Right ventricle myocardium superior (tissue), 1 donor: ENCODE results near the gene OR52B6. TPM values are rescaled to one million over a fixed set of nuclear protein-coding genes. Genes with fewer than 3 reads are reported as not detected.
"Not testable (repeated sequence)": the region's sequence is repeated elsewhere in the genome, so short reads cannot be mapped to it uniquely, and the experiment has no call there.

ENCODE experiments used
- ATAC-seq: fragments of 200-7000 bp; cut with Tn5 transposase; one replicate; pipeline ENCODE4 v1.9.1; 2020; ENCODE audit warnings: mild to moderate bottlenecking; ENCODE audit not compliant: poor library complexity
- DNase-seq: peaks from one replicate; pipeline ENCODE4 v3.0.0-alpha.2; 2020
- intact Hi-C: fragments of 100-400 bp; cut with DNase I; formaldehyde crosslinking; loops from one replicate; pipeline ENCODE4 v1.11.2; 2022
- total RNA-seq: library from RNA; stranded (reverse); fragmentation: NEBNext Ultra II Directional; extraction: Animal tissue kit (Norgen Biotek cat#: 25700); gene quantifications from one replicate; pipeline ENCODE4 v1.2.1, GENCODE V29; 2021
- donor health status: DM: no; HTN: yes; CAD: no; lungs with severe emphysema.

OR52B6 gene
- total RNA-seq, 1 donor from 2014 or later, result not detected

DNA sequence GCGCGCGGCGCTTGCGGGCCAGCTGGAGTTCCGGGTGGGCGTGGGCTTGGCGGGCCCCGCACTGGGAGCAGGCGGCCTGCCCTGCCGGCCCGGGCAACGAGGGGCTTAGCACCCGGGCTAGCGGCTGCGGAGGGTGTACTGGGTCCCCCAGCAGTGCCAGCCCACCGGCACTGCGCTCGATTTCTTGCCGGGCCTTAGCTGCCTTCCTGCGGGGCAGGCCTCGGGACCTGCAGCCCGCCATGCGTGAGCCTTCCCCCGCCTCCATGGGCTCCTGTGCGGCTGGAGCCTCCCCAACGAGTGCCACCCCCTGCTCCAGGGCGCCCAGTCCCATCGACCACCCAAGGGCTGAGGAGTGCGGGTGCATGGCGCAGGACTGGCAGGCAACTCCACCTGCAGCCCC lies 9.2 kb downstream of the OR52B6 start:
- DNase-seq, intact Hi-C loops, ATAC-seq: not testable (repeated sequence)

DNA sequence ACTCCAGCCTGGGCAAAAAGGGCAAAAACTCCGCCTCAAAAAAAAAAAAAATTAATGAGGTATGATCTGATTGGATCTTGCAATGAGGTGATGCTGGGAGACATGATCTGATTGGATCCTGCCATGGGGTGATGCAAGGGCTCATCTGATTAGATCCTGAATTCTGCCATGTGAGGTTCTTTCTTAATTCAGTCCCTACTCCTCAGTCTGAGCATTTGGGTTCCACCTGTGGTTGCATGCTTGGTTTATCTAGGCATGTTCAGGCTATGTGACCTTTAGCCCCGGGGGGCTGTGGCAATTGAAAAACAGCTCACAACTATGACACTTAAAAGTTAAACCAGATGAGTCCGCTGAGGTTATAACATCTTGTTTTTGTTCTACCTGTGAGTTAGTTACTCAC lies 10.9 kb downstream of the OR52B6 start:
- DNase-seq (no peak), ATAC-seq (no peak)
- intact Hi-C loops, result no loop called here

DNA sequence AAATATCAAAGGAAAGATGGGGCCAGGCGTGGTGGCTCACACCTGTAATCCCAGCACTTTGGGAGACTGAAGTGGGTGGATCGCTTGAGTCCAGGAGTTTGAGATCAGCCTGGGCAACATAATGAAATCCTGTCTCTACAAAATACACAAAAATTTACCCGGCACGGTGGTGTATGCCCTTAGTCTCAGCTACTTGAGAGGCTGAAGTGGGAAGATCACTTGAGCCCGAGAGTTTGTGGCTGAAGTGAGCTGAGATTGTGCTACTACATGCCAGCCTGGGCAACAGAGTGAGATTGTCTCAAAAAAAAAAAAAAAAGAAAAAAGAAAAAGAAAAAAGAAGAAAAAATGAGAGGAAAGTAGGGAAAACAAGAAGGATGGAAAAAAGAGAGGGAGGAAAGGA lies 11.9 kb downstream of the OR52B6 start:
- ATAC-seq (no peak), DNase-seq (no peak)
- intact Hi-C loops, result no loop called here

DNA sequence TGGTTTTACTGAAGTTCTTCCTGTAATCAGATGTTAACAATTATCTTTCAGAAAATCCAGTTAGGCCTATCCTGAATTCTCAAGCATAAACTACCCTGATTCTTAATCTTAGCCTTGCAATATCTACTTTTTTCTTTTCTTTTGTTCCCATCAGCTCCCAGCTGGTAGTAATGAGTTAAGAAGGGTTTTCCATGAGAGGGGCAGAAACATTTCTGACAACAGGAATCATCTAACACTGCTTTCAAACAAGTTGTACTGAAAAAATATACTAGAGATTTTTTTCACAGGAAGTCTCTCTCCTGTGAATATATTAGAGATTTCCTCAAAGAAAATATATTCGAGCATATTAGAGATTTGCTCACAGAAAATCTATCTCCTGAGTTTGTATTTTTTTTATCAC lies 12.5 kb downstream of the OR52B6 start:
- no peak for ATAC-seq
- no peak for DNase-seq
- intact Hi-C loops, result no loop called here

DNA sequence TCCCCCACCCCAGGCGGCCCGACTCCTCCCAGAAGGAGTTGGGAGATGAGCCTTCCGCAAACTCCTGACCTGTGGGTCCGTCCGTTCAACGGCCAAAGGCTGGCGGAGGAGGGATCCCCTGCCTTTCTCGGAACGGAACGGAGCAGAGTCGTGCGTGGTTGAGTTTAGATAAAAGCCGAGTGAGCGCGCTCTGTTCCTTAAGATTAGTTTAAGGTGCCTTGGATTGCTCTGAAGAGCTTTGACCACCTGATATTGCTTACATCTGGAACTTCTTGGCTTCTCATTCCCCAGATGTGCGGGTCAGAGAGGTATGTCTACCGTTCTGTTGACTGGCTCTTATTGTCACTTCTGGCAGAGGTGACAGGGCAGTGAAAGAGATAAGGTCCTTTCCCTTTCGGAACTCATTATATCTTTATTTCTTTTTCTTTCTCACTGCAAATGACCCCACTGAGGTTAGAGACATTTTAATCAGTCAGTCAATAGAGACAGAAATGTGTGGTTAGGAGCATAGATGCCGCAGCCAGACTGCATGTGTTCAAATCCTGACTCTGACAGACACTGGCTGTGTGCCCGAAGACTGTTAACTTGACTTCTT lies 16.0 kb downstream of the OR52B6 start, which contains the start of gene TRIM6:
Gene TRIM6 (plus strand): TSS at position 31 of the 595 bp plus-strand sequence. CDS start 261 bp downstream, at position 292.
- ATAC-seq, result peak; percentile 68
- DNase-seq, result peak; percentile 66
- intact Hi-C loops, result no loop called here

DNA sequence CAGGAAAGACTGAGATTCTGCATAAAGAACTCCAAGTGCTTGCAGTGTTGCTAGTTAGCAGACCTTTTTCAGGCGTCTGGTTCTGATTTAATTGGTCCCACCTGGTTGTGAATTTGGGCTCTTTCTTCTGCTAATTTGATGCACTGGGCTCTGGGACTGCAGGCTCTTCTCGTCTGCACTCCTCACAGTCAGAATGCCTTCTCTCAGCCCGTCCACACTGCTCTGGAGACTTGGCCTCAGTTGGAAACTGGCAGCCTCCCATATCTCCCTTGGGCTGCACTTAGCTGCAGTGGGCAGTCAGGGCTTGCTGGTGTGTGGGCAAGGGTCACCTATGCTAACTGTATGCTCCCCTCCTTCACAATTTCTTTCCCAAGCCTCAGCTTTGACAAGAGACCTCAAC lies 17.3 kb downstream of the OR52B6 start:
- intact Hi-C loops, result no loop called here
- DNase-seq, result no peak
- no peak for ATAC-seq

DNA sequence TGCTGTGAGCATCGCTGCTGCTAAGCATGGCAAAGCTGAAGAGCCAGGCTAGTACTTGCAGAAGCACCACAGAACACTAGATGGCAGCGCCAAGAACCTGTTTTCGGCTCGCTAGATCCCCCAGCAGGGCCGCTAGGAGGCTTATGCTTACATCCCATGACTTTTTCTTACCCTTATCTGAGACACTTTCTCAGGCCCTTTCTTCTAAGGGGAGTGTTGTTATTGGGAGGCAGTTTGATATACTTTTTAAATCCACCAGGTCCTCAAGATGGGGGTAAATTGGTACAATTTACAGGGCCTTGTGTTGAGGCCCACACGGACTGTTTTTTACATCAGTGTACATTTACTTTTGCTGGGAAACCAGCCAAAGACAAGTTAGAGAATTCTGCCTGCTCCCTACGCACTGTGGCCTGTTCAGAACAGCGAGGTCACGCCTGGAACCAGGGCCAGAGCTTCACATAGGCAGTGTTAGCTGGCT lies 19.7 kb downstream of the OR52B6 start:
- ATAC-seq (peak; percentile 88), DNase-seq (peak; percentile 77)
- intact Hi-C loops, result no loop called here

DNA sequence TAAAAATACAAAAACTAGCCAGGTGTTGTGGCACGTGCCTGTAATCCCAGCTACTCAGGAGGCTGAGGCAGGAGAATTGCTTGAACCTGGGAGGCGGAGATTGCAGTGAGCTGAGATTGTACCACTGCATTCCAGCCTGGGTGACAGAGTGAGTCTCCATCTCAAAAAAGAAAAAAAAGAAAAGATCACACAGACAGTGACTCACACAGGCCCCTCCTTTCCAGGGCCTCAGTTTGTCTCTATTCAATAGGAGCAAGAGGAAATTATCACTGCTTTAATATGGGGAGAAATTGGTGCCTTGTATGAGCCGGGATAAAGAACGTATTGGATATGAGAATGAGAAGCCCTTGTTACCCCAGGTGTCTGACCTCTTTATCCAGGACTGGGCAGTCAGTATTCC lies 22.1 kb downstream of the OR52B6 start:
- intact Hi-C loops, ATAC-seq, DNase-seq: not testable (repeated sequence)

DNA sequence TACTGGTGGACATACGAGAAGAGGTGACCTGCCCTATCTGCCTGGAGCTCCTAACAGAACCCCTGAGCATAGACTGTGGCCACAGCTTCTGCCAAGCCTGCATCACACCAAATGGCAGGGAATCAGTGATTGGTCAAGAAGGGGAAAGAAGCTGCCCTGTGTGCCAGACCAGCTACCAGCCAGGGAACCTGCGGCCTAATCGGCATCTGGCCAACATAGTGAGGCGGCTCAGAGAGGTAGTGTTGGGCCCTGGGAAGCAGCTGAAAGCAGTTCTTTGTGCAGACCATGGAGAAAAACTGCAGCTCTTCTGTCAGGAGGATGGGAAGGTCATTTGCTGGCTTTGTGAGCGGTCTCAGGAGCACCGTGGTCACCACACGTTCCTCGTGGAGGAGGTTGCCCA lies 22.6 kb downstream of the OR52B6 start:
- intact Hi-C loops, result no loop called here
- ATAC-seq (no peak), DNase-seq (no peak)

DNA sequence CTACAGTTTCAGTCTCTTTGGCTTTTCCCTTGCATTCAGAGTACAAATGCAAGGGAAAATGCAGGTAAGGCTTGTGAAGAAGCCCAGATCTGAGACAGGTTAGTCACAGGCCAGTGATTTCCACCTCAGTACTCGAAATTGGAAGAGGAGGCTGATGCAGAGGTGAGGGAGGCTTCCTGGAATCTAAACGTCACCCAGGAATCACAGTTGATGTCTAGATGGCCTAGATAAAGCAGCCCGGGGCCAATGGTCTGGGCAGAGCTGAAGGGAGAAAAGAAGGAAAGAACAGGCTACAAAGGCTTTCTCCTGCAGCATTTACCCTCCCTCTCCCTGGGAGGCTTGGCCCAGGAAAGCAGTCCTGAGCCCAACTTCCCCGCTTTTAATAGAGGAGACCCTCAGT lies 24.2 kb downstream of the OR52B6 start:
- DNase-seq (no peak), ATAC-seq (no peak)
- intact Hi-C loops, result no loop called here

DNA sequence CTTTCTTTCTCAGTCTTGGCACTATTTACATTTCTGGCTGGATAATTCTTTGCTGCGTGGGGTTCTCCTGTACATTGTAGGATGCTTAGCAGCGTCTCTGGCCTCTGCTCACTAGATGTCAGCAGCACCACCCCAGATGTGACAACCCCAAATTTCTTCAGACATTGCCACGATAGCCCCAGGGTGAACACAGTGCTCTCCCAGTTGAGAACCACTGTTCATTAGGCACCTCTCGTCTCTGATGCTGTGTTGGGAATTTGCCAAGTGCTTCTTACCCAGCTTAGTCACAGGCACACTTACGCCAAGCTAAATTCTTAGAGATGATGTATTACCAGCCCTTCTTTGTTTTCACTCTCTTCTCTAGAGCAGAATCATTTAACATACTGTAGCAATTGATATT lies 25.2 kb downstream of the OR52B6 start:
- no peak for DNase-seq
- intact Hi-C loops, result no loop called here
- ATAC-seq, result no peak

DNA sequence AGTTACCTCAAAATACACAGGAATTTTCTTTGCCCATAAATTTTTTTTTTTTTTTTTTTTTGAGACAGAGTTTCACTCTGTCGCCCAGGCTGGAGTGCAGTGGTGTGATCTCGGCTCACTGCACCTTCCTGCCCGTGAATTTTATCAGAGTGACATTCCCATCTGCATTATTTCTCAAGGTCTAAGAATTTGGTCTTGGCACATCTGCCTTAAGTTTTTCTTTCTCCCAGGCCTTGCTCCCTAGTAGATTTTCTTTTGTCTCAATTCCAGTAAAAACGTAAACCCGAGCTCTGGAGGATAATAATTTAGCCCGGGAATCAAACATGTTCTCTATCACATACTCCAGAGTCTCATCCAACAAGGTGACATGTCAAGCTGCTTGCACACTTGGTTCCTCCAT lies 28.1 kb downstream of the OR52B6 start:
- DNase-seq (no peak), ATAC-seq (no peak)
- intact Hi-C loops, result no loop called here

DNA sequence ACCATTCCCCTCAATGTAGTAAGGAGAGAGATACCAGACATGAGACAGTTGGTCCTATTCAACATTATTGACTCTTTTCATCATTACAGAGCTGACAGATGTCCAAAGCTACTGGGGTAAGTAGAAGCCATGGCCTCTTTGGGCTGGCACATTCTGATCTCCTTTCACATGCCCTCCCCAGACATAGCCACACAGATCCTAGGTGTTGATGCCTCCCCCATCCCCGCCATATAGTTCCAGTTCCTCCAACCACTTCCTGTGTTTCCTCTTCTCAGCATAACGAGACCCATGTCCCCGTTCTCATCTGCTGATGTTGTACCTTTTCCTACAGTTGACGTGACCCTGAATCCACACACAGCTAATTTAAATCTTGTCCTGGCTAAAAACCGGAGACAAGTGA lies 29.8 kb downstream of the OR52B6 start:
- no peak for DNase-seq
- no peak for ATAC-seq

DNA sequence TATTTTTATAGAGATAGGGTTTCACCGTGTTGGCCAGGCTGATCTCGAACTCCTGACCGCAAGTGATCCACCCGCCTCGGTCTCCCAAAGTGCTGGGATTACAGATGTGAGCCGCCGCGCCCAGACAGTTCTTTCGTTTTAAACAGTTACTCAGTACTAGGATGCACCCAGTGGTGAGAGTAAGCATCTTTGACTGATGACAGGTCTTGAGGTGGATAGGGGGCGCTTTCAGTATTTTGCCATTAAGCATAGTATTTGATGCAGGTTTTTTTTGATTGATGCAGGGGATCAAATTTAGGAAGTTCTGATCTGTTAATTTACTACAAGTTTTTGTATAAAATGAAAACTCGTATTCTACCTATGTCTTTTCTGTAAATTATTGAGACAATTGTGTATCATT lies 30.9 kb downstream of the OR52B6 start:
- intact Hi-C loops, result no loop called here
- ATAC-seq, result no peak
- no peak for DNase-seq

More for the DNA sequence above, 29.8 kb downstream of the OR52B6 start:
- intact Hi-C loops, result no loop called here

DNA sequence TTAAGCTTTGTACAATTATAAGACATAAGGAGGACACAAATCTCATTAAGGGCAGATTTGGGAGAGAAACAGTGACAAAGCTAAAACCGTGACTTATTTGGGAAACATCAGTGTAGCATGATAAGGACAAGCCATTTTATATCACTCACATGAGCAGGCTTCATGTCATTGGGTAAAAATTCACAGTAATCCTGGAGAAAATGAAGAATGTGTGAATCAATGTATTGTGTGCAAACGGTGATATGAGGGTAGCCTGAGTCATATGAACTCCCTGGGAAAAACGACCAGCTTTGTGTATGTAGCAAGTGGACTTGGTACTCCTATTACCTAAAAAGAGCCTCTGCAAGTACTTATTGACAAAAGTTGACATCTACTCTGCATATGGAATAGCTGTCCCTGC lies 38.1 kb downstream of the OR52B6 start:
- DNase-seq (no peak), ATAC-seq (no peak)
- intact Hi-C loops, result no loop called here

DNA sequence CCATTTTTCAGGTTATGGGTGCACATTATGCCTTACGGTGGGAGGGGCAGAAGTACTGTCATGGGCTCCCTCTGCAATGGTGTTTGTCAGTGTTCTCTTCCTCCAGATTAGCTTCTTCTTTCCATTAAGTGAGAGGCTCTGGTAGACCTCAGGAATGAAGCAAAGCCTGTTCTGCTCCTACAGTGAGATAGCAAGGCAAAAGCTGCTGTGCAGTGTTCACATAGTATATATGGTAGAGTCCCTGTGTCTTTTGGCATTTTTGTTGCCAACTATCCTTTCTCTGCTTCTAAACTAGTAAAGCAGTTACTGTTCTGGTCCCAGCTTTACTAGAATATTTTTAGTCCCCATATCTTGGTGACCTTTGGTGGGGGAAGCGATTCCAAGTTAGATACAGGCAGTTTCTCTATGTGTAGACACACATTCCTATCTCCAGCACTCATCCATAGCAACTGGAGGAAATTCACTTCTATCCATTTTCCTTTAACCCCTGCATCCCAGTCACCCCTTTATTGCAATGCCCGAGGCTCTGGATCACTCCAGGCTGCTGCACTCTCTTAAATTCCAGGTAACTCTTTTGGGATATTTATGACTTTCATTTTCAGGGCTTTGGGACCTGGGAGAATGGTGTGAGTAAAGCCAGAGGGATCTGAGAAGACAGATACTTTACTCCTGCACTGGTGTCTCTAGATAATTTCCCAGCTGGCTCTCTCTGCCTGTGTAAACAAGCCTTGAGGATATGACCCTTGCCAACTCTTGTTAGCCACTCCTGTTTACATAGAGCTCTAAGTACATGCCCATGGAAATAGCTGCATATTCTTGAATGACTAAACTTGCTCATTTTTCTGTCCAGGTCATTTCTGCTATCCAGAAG lies 40.2 kb downstream of the OR52B6 start:
- DNase-seq (no peak), ATAC-seq (peak; percentile 19)
- intact Hi-C loops, result no loop called here

DNA sequence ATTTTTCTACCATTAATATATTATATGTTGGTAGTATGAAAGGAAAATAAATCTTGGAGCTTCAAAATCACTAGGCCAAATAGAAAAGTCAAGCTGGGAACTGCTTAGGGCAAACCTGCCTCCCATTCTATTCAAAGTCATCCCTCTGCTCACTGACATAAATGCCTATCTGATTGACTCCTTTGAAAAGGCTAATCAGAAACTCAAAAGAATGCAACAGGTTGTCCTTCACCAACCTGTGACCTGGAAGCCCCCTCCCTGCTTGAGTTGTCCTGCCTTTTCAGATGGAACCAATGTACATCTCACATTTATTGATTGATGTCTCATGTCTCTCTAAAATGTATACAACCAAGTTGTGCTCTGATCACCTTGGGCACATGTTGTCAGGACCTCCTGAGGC lies 40.9 kb downstream of the OR52B6 start:
- no peak for DNase-seq
- no peak for ATAC-seq
- intact Hi-C loops, result no loop called here

DNA sequence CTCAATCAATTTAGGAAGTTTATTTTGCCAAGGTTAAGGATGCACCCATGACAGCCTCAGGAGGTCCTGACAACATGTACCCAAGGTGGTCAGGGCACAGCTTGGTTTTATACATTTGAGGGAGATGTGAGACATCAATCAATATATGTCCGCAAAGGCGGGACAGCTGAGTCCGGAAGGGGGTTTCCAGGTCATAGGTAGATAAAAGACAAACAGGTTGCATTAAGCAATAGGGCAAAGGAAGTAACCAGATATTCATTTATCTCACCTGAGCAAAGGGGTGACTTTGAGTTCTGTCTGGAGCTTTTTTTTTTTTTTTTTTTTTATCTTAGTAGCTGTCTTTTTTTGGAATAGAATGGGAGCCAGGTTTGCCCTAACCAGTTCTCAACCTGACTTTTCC lies 42.1 kb downstream of the OR52B6 start:
- intact Hi-C loops, result no loop called here
- DNase-seq, result no peak
- no peak for ATAC-seq

DNA sequence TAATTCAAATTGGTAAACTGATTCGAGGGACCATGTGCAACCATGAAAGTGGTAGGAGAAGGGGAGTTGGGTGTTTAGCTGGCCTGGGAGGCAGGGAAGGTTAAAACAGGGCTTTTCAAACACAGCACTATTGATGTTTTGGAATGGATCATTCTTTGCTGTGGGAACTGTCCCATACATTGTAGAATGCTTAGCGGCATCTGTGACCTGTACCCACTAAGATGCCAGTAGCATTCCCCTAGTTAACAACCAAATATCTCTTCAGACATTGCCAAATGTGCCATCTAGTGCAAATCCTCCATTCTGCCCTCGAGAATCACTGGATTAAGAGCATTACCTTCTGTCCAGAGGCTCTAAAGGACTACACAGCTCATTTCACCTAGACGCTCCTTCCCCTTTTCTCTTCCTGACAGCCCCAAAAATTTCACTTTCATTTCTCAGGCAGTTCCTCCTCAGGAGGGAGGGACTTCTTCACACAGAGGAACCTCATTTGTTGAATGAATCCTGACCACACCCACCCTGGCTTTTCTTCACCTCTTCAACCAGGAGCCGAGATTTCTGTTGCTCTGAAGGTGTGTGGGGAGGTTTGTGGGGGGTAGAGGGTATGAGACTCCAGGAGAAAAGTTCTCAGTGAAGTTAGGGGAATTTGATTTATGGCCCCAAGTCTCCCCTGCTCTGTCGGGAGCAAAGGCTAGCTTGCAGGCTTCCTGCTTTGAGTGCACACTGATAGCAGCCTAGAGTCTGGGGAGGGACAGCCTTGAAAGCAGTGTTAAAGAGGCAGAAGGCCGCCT lies 44.0 kb downstream of the OR52B6 start, which contains the start of gene TRIM34:
Gene TRIM34 (plus strand): TSS at position 513 of the 791 bp plus-strand sequence. CDS start 7,331 bp downstream, outside the sequence.
- ATAC-seq, result peak; percentile 97
- no peak for DNase-seq
- intact Hi-C loops, result no loop called here
